GM12873 (cell line): Measurements from ENCODE around the gene PRR29.

Experiments used
- TF ChIP-seq, protein P1 (sequence below): IDR thresholded peaks from 2 replicates; pipeline ENCODE4 v1.5.1; 2012; ENCODE audit warnings: low read depth, mild to moderate bottlenecking, moderate library complexity, low read length, control low read depth; ENCODE audit not compliant: insufficient read depth; ENCODE audit errors: missing control alignments

PRR29 gene

GRCh38 chr17:64037180-64037579, 39.0 kb downstream of the PRR29 start:
- TF ChIP-seq, protein P1, sequence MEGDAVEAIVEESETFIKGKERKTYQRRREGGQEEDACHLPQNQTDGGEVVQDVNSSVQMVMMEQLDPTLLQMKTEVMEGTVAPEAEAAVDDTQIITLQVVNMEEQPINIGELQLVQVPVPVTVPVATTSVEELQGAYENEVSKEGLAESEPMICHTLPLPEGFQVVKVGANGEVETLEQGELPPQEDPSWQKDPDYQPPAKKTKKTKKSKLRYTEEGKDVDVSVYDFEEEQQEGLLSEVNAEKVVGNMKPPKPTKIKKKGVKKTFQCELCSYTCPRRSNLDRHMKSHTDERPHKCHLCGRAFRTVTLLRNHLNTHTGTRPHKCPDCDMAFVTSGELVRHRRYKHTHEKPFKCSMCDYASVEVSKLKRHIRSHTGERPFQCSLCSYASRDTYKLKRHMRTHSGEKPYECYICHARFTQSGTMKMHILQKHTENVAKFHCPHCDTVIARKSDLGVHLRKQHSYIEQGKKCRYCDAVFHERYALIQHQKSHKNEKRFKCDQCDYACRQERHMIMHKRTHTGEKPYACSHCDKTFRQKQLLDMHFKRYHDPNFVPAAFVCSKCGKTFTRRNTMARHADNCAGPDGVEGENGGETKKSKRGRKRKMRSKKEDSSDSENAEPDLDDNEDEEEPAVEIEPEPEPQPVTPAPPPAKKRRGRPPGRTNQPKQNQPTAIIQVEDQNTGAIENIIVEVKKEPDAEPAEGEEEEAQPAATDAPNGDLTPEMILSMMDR, result no peak

DNA sequence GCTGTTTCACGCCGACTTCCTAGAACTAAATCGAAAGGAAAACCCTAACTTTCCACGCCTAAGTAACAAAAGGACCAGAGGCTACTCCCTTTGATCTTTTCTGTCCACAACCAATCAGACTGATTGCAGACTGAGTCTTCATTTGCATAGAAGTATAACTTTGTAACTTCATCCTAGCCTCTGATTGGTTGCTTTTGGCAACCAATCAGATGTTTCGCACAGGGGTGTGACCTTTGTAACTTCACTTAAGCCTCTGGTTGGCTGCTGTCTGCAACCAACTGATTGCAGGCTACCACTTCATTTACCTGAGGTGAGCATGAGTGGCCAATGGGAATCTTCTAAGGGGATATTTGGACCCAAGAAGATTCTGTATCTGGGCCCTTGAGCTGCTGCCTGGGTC, 39.7 kb downstream of the PRR29 start:
- TF ChIP-seq, protein P1, result no peak

DNA sequence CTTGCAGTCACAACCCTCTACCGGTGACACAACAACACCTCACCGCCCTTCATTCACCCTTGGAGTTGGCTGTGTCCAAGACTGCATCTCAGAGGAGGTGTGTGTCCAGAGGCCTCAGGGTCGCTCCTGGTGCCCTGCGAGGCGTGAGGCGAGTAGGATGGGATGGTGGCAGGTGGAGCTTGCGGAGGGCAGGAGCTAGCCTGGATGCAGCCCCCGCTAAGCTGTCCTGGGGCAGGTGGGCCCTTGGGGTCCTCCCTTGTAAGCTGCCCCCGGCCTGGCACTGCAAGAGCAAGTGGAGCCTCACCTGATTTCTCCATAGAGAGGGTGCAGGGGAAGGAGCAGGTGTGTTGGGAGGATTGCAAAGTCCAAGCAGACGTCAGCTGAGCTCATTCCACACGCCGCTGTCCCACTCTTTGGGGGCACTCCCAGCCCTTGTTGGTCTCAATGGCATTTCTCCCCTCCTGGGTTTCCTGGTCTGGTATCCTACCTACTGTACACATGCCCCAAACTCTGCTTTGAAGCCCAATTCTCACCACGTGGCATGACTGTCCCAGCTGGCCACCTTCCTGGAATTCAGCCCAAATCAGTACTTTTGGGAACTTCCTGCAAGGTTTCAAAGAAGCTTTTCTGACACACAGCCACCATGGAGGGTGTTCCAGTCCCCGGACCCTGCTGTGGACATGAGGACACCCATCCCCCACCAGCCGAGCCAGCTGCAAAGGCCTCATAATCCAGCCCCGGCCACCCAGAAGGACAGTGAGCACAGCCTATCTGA, 40.4 kb downstream of the PRR29 start:
- TF ChIP-seq, protein P1, result no peak

DNA sequence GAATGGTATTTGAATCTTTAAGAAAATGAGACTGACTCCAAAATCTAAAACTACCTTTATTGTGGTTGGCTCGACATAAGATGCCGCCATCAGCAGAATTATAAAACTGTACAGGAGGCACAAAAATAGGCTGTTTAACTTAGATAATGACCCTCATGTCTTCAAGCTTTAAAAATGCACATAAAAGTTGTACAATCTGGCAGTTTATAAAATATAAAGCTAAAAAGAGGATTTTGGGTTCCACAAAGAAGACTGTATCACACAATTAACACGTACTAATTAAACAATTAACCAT, 40.9 kb downstream of the PRR29 start:
- TF ChIP-seq, protein P1, result no peak

DNA sequence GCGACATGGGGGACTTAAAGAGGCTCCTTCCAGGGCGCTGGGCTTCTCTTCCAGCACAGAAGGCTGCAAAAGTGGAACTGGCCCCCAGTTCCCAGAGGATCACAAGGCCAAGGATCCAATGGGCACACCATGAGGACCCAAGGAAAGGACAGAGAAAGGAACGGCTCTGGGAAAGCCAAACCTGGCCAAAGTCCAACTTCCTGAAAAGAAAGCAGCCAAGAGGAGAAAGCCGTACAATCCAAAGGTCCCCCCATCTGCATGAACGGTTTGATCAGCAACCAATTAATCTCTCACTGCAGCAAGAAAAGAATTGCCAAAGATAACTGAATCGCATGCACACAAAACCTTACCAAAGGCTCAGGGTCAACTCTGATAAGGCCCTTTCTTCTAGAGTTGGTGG, 42.1 kb downstream of the PRR29 start:
- TF ChIP-seq, protein P1, result no peak

GRCh38 chr17:64041912-64042311, 43.8 kb downstream of the PRR29 start:
- TF ChIP-seq, protein P1, result no peak

GRCh38 chr17:64042700-64043485, 44.7 kb downstream of the PRR29 start:
- TF ChIP-seq, protein P1, result no peak
